LNCAP (cell line): ENCODE data around the gene CA9.

Experiments
- TF ChIP-seq, protein P1 (sequence below): fragments of 450-650 bp; IDR thresholded peaks from 2 replicates; pipeline ENCODE4 v1.5.1; 2017; ENCODE audit warnings: mild to moderate bottlenecking

The CA9 gene

DNA sequence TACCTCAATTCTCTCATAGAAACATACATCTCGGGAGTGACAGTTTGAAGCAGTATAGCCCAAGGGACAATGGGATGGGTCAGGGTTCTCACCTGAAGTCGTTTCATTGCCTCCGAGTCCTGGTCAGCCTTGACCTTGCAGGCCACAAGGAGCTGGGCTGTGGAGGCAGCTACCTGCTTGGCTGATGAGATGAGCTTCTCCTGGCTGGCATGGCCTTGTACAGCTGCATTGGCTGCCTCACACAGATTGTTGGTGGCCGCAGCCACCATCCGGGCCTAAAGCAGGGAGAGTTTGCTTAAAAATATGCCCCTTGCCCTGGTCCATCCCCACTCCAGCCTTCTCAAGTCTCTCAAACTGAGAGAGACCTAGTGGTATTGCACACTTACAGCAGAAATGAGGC is 24.5 kb downstream of the CA9 start:
- TF ChIP-seq, protein P1, sequence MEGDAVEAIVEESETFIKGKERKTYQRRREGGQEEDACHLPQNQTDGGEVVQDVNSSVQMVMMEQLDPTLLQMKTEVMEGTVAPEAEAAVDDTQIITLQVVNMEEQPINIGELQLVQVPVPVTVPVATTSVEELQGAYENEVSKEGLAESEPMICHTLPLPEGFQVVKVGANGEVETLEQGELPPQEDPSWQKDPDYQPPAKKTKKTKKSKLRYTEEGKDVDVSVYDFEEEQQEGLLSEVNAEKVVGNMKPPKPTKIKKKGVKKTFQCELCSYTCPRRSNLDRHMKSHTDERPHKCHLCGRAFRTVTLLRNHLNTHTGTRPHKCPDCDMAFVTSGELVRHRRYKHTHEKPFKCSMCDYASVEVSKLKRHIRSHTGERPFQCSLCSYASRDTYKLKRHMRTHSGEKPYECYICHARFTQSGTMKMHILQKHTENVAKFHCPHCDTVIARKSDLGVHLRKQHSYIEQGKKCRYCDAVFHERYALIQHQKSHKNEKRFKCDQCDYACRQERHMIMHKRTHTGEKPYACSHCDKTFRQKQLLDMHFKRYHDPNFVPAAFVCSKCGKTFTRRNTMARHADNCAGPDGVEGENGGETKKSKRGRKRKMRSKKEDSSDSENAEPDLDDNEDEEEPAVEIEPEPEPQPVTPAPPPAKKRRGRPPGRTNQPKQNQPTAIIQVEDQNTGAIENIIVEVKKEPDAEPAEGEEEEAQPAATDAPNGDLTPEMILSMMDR = no peak

DNA sequence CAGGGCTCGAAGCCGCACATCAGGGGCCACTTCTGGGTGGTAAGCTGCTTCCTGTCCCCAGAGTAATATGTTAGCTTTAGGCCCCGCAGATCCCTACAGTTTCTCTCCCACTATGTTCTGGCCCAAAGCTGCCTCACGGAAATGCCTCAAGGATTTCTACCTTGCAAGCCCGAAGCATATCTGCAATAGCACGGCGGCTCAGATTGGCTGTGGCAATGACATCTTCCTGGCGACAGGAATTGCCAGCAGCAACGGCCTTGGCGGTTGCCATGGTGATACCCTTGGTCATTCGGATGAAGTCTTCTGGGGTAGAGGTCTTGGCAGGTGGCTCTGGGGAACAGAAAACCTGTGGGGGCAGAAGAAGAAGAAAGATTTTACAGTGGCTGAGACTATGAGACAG is 26.3 kb downstream of the CA9 start:
- TF ChIP-seq, protein P1 = no peak

GRCh38 chr9:35700942-35701341 is 27.2 kb downstream of the CA9 start:
- TF ChIP-seq, protein P1 = no peak

- TF ChIP-seq, protein P1 = no peak
Observed at GRCh38 chr9:35702696-35703095, 29.0 kb downstream of the CA9 start.

DNA sequence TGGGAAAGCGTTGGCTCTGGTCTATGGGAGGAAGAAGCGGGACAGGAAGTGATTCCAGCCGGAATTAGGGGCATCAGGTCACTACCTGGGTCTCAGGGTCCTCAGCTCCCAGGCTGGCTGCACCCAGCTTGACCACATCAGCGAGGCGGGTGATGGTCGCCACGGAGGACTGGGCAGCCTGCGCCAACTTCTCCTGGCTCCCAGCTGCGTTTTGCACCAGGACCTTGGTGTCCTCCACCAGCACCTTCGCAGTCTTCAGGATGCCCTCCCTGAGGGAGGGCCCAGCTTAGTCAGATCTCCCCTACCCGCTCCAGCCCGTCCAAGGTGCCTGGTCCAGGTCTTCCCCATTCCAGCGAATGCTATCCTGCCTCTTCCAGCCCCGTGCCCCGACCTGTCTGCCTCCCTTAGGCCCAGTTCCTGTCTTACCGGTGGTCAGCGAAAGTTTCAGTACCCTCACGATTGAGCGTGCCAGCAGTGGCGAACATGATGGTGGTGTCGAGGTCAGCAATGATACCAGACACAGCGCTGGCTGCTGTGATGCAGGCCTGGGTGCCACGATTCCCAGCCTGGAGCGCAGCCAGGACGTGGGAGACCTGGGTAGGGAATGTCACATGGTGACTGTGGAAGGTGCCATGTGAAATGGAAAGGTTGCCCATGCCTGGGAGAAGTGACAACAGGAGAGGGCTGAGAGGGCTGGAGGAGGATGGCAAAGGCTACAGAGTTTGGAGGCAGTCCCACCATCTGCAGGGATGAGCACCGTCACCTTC is 30.4 kb downstream of the CA9 start:
- TF ChIP-seq, protein P1 = no peak

- TF ChIP-seq, protein P1 = no peak
Observed at GRCh38 chr9:35705372-35705771, 31.6 kb downstream of the CA9 start.

GRCh38 chr9:35705836-35706430 is 32.2 kb downstream of the CA9 start:
- TF ChIP-seq, protein P1 = no peak
